GM12874 (cell line): Measurements from ENCODE around the gene ZSCAN2.

Experiments used
- TF ChIP-seq, protein P1 (sequence below): IDR thresholded peaks from 2 replicates; pipeline ENCODE4 v1.5.1; 2011; ENCODE audit warnings: low read depth, mild to moderate bottlenecking, control low read depth, low read length, moderate library complexity; ENCODE audit not compliant: insufficient read depth

ZSCAN2 gene

DNA sequence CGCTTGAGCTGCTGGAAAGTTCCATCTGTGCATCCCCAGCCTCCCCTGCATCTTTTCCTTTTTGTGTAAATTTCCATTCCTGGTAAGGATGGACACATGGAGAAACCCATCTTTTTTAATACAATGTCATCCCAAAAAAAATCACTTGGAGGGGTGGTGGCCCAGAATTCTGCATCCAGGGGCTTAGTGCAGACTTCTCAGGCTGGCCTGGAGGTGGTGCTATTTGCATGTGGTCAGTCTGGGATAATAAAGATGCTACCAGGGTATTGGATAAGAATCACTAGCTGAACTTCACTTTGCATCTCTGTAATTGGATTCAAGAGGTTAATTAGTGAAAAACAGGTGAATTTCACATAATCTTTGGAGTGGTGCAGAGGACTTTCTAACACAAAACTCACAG, 1.8 kb upstream of the ZSCAN2 start:
- TF ChIP-seq, protein P1, sequence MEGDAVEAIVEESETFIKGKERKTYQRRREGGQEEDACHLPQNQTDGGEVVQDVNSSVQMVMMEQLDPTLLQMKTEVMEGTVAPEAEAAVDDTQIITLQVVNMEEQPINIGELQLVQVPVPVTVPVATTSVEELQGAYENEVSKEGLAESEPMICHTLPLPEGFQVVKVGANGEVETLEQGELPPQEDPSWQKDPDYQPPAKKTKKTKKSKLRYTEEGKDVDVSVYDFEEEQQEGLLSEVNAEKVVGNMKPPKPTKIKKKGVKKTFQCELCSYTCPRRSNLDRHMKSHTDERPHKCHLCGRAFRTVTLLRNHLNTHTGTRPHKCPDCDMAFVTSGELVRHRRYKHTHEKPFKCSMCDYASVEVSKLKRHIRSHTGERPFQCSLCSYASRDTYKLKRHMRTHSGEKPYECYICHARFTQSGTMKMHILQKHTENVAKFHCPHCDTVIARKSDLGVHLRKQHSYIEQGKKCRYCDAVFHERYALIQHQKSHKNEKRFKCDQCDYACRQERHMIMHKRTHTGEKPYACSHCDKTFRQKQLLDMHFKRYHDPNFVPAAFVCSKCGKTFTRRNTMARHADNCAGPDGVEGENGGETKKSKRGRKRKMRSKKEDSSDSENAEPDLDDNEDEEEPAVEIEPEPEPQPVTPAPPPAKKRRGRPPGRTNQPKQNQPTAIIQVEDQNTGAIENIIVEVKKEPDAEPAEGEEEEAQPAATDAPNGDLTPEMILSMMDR = peak; percentile 54

DNA sequence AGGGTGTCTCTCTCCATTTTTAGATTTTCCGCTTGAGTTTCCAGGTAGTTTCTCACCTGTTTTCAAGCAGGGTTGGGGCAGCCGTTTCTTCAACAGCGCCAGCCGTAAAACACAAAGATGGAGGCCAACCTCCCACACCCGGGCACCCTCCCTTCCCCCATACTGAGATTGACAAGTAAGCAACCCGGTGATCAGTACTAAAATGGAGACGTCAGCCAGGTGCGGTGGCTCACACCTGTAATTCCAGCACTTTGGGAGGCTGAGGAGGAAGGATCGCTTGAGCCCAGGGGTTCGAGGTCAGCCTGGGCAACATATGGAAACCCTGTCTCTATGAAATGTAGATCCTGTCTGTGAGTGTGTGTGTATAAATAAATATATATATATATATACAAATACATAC, 903 bp upstream of the ZSCAN2 start:
- TF ChIP-seq, protein P1 = no peak

DNA sequence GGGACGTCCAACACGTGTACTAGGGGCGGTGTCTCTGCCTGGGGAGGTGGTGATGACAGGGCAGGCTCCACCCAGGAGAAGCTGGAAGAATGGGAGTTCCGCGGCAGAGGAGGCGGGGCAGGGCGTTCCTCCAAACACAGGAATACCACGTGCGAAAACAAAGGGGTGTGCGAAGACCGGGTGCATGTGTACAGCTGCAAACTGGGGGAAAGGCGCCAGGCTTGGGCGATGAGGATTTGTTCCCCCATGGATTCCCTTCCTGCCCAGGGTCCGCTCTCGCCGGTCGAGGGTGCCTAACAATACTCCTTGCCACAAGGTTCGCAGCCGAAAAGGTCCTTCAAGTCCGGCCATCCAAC, 500 bp upstream of the ZSCAN2 start:
- TF ChIP-seq, protein P1 = no peak

DNA sequence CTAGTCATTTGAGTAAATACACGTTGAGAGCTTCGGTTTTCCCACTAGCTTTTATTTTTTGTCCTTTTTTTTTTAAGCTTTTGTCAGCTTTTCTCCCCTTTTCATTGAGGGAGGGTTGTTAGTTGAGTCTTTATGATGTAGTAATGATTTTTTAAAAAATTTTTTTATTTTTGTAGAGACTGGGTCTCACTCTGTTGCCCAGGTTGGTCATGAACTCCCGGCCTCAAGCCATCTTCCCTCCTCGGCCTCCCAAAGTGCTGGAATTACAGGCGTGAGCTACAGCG, 688 bp downstream of the ZSCAN2 start:
- TF ChIP-seq, protein P1 = no peak

DNA sequence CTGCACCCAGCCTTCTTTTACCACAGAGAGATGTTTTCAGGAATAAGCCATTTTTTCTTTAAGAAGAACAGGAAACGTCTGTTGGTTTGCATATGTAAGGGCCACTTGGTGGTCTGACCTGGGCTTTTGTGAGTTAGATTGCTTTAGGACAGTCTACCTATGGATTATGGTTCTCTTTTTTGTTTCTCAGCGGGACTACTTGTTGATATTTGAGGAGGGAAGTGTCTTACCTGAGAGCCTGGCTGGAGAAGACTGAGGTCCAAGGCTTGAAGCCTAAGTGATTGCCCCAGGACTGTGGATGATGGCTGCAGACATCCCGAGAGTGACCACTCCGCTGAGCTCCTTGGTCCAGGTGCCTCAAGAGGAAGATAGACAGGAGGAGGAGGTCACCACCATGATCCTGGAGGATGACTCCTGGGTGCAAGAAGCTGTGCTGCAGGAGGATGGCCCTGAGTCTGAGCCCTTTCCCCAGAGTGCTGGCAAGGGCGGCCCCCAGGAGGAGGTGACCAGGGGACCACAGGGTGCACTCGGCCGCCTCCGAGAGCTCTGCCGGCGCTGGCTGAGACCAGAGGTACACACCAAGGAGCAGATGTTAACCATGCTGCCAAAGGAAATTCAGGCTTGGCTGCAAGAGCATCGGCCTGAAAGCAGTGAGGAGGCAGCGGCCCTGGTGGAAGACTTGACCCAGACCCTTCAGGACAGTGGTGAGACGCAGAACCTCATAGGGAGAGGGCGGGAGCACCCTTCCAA, 3.0 kb downstream of the ZSCAN2 start:
- TF ChIP-seq, protein P1 = no peak

GRCh38 chr15:84604826-84605553, 4.2 kb downstream of the ZSCAN2 start:
- TF ChIP-seq, protein P1 = no peak

DNA sequence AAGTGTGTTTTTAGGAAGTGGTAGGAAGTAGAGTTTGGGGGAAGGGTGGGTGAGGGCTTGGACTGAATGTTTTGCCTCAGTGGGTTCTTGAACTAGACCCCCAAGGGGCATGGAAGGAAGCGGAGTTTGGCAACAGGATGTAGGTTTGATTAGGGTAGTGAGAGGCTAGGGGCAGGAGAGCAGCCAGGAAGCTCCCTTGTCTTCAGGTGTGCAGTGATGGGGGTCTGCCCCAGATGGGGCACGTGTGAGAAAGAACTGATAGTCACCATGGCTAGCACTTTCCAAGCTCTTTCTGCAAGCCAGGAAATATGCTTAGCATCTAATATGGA, 4.7 kb downstream of the ZSCAN2 start:
- TF ChIP-seq, protein P1 = no peak
